GM23338 (cell line): ENCODE measurements around the gene RGS7. TPM values are rescaled to one million over a fixed set of nuclear protein-coding genes. Genes with fewer than 3 reads are reported as not detected.

Experiments used
- ATAC-seq: fragments of 200-7000 bp; cut with Tn5 transposase; 3 replicates; pipeline ENCODE4 v1.9.1; 2020
- DNase-seq: peaks from one replicate; pipeline ENCODE4 v3.0.0-alpha.2; 2015; ENCODE audit warnings: low spot score
- H2AFZ ChIP-seq: fragments of 200-600 bp; sonication (generic); 2 replicates; pipeline ENCODE4 v1.8.0; 2016; ENCODE audit warnings: antibody characterized with exemption, mild to moderate bottlenecking, moderate library complexity
- H3F3A ChIP-seq: fragments of 200-600 bp; sonication (generic); replicated peaks from 2 replicates; pipeline ENCODE4 v1.8.0; 2017; ENCODE audit warnings: antibody characterized with exemption, mixed run types, low read depth
- H3K27ac ChIP-seq: fragments of 200-600 bp; sonication (generic); 2 replicates; pipeline ENCODE4 v1.6.1; 2016; ENCODE audit warnings: low read depth
- H3K27me3 ChIP-seq: fragments of 200-600 bp; sonication (generic); 2 replicates; pipeline ENCODE4 v1.8.0; 2016; ENCODE audit warnings: mild to moderate bottlenecking, mixed run types, moderate library complexity; ENCODE audit not compliant: insufficient read depth
- H3K36me3 ChIP-seq: fragments of 200-600 bp; sonication (generic); 2 replicates; pipeline ENCODE4 v1.8.0; 2016; ENCODE audit warnings: mild to moderate bottlenecking; ENCODE audit not compliant: insufficient read depth
- H3K4me1 ChIP-seq: fragments of 200-600 bp; sonication (generic); 2 replicates; pipeline ENCODE4 v1.8.0; 2016; ENCODE audit warnings: mild to moderate bottlenecking, moderate library complexity; ENCODE audit not compliant: insufficient read depth
- H3K4me2 ChIP-seq: fragments of 200-600 bp; sonication (generic); 2 replicates; pipeline ENCODE4 v1.7.1; 2017; ENCODE audit warnings: mixed run types
- H3K4me3 ChIP-seq: fragments of 200-600 bp; sonication (generic); 2 replicates; pipeline ENCODE4 v1.6.1; 2016; ENCODE audit warnings: mixed run types
- H3K79me2 ChIP-seq: fragments of 200-600 bp; sonication (generic); replicated peaks from 2 replicates; pipeline ENCODE4 v1.8.0; 2017; ENCODE audit warnings: mild to moderate bottlenecking; ENCODE audit not compliant: insufficient read depth
- H3K9me2 ChIP-seq: fragments of 200-600 bp; sonication (generic); 2 replicates; pipeline ENCODE4 v1.8.0; 2017; ENCODE audit not compliant: insufficient read depth
- H4K20me1 ChIP-seq: fragments of 200-600 bp; sonication (generic); replicated peaks from 2 replicates; pipeline ENCODE4 v1.8.0; 2017; ENCODE audit warnings: mild to moderate bottlenecking; ENCODE audit not compliant: insufficient read depth
- H3K27ac Mint-ChIP-seq: 2 replicates; pipeline ENCODE4 v1.8.0; 2020; ENCODE audit warnings: inconsistent platforms, mild to moderate bottlenecking, moderate library complexity, mixed read lengths
- H3K27me3 Mint-ChIP-seq: 3 replicates; pipeline ENCODE4 v1.8.0; 2022; ENCODE audit warnings: low read depth, mild to moderate bottlenecking, moderate library complexity, mixed read lengths, inconsistent platforms; ENCODE audit not compliant: insufficient read depth, poor library complexity
- H3K36me3 Mint-ChIP-seq: 3 replicates; pipeline ENCODE4 v1.8.0; 2021; ENCODE audit warnings: low read depth, mild to moderate bottlenecking, inconsistent platforms, moderate library complexity, mixed read lengths
- H3K4me1 Mint-ChIP-seq: 3 replicates; pipeline ENCODE4 v1.8.0; 2020; ENCODE audit warnings: mild to moderate bottlenecking, inconsistent platforms, mixed read lengths
- H3K4me3 Mint-ChIP-seq: 3 replicates; pipeline ENCODE4 v1.8.0; 2021; ENCODE audit warnings: moderate library complexity, mild to moderate bottlenecking, inconsistent platforms, mixed read lengths
- H3K9me3 Mint-ChIP-seq: 3 replicates; pipeline ENCODE4 v1.8.0; 2020; ENCODE audit warnings: moderate library complexity, mild to moderate bottlenecking, inconsistent platforms, mixed read lengths
- CREB1 ChIP-seq: fragments of 250-450 bp; sonication (Bioruptor Pico); IDR thresholded peaks from 2 replicates; pipeline ENCODE4 v1.5.0; 2020; ENCODE audit warnings: low read depth, mild to moderate bottlenecking, moderate library complexity
- CTCF ChIP-seq, 2 experiments: fragments of 200-600 bp in 1 of 2; sonication (generic) in 1 of 2; conservative IDR thresholded peaks; 2 replicates each; pipeline versions ENCODE4 v1.5.1 to v1.6.1; 2016 to 2017; ENCODE audit warnings: antibody characterized with exemption in 2 of 2, low read depth in 2 of 2, mild to moderate bottlenecking in 2 of 2, moderate library complexity in 1 of 2
- ETS1 ChIP-seq: IDR thresholded peaks from 2 replicates; pipeline ENCODE4 v1.6.1; 2016; ENCODE audit warnings: antibody characterized with exemption
- EZH2 ChIP-seq: fragments of 200-600 bp; sonication (generic); IDR thresholded peaks from one replicate; pipeline ENCODE4 v1.8.0; 2017; ENCODE audit warnings: antibody characterized with exemption, mild to moderate bottlenecking, low read depth; ENCODE audit not compliant: unreplicated experiment
- EZH2phosphoT487 ChIP-seq: fragments of 200-600 bp; sonication (generic); IDR thresholded peaks from one replicate; pipeline ENCODE4 v1.8.1; 2018; ENCODE audit warnings: antibody characterized with exemption; ENCODE audit not compliant: unreplicated experiment
- JUNB ChIP-seq: IDR thresholded peaks from one replicate; pipeline ENCODE4 v1.6.1; 2016; ENCODE audit warnings: antibody characterized with exemption; ENCODE audit not compliant: unreplicated experiment
- STAT1 ChIP-seq: IDR thresholded peaks from one replicate; pipeline ENCODE4 v1.6.1; 2016; ENCODE audit warnings: antibody characterized with exemption; ENCODE audit not compliant: unreplicated experiment
- polyA plus RNA-seq: library from polyadenylated mRNA; unstranded; fragments of >200 nt; fragmentation: Nextera tagmentation; extraction: Ambion mirVana; gene quantifications from 2 replicates; pipeline ENCODE4 v1.2.1, GENCODE V29; 2016
- total RNA-seq: library from RNA; depleted of rRNA; stranded (reverse); fragments of >200 nt; shearing (Covaris generic); gene quantifications from 2 replicates; pipeline ENCODE4 v1.2.3, GENCODE V29; 2014

The RGS7 gene
- total and polyA plus RNA-seq, 2 experiments from 2014 or later: 2.0 to 2.2 TPM

- H3K27ac ChIP-seq: no peak overlapping the region
- Mint-ChIP-seq H3K4me1 (peaks cover 15% of the 10 kb centered on the region), H3K27me3 (peaks cover 4% of the 10 kb centered on the region), H3K9me3 (no peaks in the 10 kb centered on the region; the same call in 2 of the 3 replicates), H3K27ac (no peak overlapping the region), H3K36me3 (no peaks in the 10 kb centered on the region), H3K4me3 (no peak overlapping the region)
- ATAC-seq: no peak
- no peaks in the 10 kb centered on the region for H3K36me3 ChIP-seq
- H3K4me1 ChIP-seq: peaks cover 9% of the 10 kb centered on the region
- no peak overlapping the region for H3K4me3 ChIP-seq
- TF ChIP-seq EZH2phosphoT487: no peak
- TF ChIP-seq JUNB: no peak
- no peak for TF ChIP-seq EZH2
- 0 out of 2 replicates have a peak, but pooled peaks cover under 1% of the 10 kb centered on the region for H3K9me2 ChIP-seq
- no peaks in the 10 kb centered on the region for H3K79me2 ChIP-seq
- no peak for DNase-seq
- H3K4me2 ChIP-seq: no peak overlapping the region
- no peaks in the 10 kb centered on the region for H3F3A ChIP-seq
- no peaks in the 10 kb centered on the region for H4K20me1 ChIP-seq
- no peak overlapping the region for H2AFZ ChIP-seq
- no peaks in the 10 kb centered on the region for H3K27me3 ChIP-seq
Observed at GRCh38 chr1:241131636-241132194, 225.3 kb downstream of the RGS7 start.

GRCh38 chr1:241130881-241131280 is 226.1 kb downstream of the RGS7 start:
- Mint-ChIP-seq H3K27me3 (peaks cover 3% of the 10 kb centered on the region), H3K27ac (no peak overlapping the region), H3K36me3 (no peaks in the 10 kb centered on the region), H3K4me3 (no peak overlapping the region), H3K4me1 (peaks cover 15% of the 10 kb centered on the region), H3K9me3 (no peaks in the 10 kb centered on the region; the same call in 2 of the 3 replicates)
- Histone ChIP-seq H4K20me1 (no peaks in the 10 kb centered on the region), H3K27me3 (no peaks in the 10 kb centered on the region), H3K27ac (no peak overlapping the region), H3K79me2 (no peaks in the 10 kb centered on the region), H3K9me2 (no peaks in the 10 kb centered on the region), H3K4me1 (peaks cover 9% of the 10 kb centered on the region), H3K4me3 (no peak overlapping the region), H3K36me3 (no peaks in the 10 kb centered on the region), H3K4me2 (no peak overlapping the region), H3F3A (no peaks in the 10 kb centered on the region), H2AFZ (no peak overlapping the region)
- TF ChIP-seq ETS1 (no peak), CTCF (conservative IDR thresholded peaks at IDR 0.05; ENCODE audit: low read depth in 2 of 2) (no peak), CREB1 (CRISPR knock-in tag) (no peak), JUNB (no peak), EZH2 (no peak), STAT1 (no peak)
- DNase-seq: no peak
- no peak for ATAC-seq
